HG03097 (cell line): ENCODE measurements around the gene LSMEM2.
"Not testable (repeated sequence)": the region's sequence is repeated elsewhere in the genome, so short reads cannot be mapped to it uniquely, and the experiment has no call there.

ENCODE experiments used
- ATAC-seq: cut with Tn5 transposase; IDR thresholded peaks from one replicate; pipeline ENCODE4 v1.9.1; 2021; ENCODE audit not compliant: unreplicated experiment, low FRiP score

LSMEM2 gene

DNA sequence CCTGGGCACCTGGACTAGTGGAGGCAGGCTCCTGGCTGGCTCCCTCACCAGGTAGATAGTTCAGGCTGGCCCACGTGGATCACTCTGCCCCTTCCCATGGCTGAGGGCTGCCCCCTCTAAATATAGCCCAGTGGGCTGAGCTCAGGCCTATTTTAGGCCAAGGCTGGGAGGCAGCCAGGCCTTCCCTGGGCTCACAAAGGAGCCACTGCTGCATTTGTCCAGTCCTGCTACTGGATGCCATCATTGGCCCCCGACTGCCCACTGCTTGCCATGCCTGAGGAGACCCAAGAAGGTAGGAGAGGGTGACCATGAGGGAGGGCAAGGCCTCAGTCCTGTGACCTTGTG lies at the start of gene LSMEM2:
LSMEM2 (plus strand) TSS at position 208 of the 345 bp plus-strand sequence; CDS start at position 235, 27 bp downstream.
- ATAC-seq = no peak

DNA sequence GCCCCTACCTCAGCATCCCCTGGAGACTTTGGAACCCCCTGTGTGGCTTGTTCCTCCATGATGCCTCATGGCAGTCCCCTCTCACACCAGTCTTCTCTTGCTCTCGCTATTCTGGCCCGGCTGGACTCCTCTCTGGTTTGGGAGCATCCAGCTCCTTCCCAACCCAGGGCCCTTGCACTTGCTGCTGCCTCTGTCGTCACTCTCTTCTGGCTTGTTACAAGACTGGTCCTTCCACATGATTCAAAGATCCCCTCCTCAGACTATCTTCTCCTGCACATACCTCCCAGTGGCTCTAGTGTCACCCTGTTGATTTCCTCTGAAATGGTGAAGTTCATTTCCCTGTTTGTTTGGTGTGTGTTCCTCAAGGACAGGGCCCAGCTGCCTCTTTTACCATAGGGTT lies 49.4 kb upstream of the LSMEM2 start:
- no peak for ATAC-seq

DNA sequence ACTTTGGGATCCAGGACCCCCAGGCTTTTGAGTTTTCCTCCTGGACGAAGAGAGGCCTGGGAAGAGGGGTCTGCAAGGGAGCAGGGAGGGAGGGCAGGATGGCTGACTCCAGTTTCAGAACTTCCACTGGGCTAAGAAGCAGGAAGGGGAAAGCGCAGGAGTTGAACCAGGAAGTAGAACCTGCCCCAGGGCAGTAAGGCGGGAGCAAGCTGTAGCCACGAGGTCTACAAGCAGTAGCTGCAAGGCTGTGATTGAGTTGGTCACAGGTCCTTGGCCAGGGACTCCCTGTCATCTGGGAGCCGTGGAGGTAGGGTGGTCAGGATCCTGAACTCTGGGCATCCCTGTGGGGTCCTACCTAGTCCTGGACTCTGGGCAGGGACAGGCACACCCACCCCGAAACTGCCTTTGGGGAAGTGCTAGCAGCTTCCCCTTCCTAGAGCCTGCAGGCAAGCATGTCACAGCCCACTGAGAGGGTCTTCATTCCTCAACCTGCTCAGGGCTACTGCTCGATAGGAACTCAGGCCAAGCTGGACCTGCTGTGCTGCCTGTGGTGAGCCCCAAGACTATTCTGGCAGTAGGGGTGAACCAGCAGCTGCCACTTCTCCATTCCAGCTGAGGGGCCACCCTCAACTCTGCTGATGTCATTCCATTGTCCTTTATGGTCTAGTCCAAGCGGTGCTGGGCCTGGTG lies 48.6 kb upstream of the LSMEM2 start:
- no peak for ATAC-seq

DNA sequence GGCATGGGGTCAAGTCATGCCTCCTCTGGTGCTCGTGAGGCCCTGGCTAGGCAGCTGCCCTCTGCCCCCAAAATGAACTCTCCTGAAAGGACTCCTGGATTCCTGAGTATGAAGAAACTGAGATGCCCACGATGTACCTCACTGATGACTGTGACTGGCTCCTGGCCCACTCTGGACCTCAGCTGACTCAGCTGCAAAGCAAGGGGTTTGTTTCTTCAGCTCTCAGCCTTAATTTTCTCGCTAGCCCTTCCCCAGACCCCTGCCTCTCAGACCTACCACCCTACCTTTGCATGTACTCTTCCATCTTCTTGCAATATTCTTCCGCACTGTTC lies 48.1 kb upstream of the LSMEM2 start:
- no peak for ATAC-seq

DNA sequence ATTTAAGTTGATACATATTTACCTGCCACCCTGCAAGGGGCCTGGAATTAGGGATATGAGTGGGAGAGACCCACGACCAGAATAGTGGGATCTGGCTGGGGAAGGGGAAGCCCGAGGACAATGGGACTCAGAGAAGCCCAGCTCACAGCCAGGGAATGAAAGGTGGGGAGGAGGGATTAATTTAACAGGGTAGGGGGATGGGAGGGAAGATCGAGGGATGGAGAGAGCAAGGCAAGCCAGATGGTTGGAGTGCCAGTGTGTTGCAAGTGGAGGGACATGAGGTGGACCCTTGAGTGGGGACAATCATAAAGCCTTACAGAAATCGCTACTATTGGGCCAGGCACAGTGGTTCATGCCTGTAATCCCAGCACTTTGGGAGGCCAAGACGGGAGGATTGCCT lies 47.3 kb upstream of the LSMEM2 start:
- no peak for ATAC-seq

DNA sequence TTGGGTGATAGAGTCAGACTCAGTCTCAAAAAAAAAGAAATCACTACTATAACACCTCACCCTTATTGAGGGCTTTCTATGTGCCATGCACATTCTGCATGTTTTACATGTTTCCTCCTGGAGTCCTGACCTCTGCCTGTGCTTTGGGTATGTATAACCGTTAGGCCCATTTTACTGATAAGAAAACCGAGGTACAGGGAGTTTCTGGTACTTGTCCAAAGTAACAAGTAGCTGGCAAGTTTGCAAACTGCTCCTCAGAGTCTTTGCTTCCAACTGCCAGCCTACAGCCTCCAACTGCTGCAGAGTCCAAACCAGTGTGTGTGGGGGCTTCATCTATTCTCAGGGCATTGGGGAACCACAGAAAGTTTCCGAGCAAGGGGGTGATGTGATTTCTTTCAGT lies 46.6 kb upstream of the LSMEM2 start:
- ATAC-seq = no peak

DNA sequence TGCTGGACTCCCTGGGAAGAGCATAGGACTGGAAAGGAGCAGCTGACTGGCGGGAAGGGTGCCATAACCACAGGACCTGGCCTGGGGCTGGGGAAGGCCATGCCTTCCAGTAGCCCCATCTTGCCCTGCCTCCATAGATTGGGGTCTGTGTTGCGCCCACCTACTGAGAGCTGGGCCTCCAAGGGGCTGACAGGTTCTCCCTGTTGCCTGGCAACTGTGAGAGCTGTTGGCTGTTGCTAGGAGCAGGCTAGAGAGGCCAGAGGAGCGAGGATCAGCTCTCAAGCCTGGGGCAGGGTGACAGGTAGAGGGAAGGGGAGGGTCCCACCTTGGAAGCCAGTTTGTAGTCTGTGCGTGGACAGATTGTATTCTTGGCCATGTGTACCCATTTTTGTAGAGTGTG lies 45.7 kb upstream of the LSMEM2 start:
- no peak for ATAC-seq

DNA sequence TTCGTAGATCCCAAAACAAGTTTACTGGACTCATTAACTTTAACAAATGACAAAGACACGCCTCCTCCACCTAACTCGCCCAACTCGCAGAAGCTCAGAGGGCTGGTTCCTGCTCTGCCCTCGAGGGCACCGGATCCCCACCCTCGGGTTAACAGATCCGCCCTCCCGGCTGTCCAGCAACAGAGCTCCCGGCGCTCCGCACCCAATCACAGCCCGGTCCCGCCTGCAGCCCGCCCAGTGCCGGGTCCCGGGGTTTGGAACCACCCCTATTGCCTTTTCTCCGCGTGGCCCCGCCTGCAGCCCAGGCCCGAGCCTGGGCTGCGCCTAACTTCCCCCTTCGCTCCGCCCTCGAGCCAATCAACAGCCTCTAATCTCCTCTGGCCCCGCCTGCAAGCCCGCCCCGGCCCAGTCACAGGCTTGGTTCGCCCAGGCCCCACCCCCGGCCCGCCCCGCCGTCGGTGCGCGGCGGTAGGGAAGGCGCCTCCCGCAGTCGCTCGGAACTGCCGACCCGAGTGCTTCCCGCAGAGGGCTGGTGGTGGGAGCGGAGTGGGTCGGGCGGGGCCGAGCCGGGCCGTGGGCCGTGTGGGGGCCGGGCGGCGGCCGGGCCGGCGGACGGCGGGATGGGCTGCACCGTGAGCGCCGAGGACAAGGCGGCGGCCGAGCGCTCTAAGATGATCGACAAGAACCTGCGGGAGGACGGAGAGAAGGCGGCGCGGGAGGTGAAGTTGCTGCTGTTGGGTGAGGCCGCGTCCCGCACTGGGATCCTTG lies 43.0 kb upstream of the LSMEM2 start, which contains the start of gene GNAI2:
GNAI2 (plus strand) TSS at position 489 of the 768 bp plus-strand sequence; CDS start at position 621, 132 bp downstream.
- ATAC-seq = peak; percentile 92

DNA sequence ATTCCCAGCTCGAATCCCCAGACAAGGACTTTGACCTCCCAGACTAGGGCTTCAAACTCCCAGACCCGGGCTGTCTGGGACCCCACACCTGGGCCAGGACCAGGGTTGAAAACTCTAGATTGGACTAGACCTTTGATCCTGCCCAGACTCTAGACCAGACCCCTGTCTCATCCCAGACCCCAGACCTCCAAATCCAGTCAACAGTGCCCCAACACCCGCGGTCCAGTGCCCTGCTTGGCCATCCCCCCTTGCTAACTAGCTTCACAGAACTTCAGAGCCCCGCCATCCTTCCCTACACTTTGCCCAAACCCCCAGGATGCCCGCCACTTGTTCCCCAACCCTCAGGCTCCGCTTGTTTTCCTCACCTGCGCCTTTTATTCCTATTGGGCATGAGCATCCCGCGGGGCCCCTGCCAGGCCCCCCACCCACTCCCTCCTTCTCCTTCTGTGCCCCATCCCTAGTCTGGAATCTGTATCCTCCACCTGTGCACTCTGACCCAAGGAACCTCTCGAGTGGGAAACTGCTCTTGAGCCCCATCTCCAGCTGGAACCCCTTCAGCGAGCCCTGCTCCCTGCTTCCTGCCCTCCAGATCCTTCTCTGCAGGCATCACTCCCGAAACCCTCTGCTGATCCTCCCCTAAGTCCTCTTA lies 42.3 kb upstream of the LSMEM2 start:
- ATAC-seq = no peak

DNA sequence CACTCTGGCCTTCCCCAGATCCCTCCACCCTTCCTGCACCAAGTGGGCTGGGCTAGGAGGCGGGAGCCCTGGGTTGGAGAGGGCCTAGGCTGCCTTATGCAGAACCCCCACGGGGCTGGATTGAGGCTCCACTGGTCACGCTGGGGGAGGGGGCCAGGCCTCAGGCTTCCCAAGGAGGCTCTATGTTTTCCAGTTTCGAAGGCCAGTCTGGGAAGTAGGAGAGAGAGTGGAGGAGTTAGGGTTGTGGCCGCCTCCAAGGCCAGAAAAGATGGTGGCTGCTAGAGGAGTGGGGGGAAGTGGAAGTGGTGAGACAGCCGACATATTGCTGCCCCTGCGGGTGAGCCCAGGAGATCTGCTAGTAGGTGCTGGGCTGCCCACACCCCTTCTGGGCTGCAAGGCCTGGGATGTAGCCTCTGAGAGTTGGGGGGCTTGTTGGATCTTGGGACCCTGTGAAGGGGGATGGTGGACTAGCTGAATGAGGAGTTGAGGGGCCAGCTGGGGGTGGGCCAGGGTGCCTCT lies 41.7 kb upstream of the LSMEM2 start:
- no peak for ATAC-seq

DNA sequence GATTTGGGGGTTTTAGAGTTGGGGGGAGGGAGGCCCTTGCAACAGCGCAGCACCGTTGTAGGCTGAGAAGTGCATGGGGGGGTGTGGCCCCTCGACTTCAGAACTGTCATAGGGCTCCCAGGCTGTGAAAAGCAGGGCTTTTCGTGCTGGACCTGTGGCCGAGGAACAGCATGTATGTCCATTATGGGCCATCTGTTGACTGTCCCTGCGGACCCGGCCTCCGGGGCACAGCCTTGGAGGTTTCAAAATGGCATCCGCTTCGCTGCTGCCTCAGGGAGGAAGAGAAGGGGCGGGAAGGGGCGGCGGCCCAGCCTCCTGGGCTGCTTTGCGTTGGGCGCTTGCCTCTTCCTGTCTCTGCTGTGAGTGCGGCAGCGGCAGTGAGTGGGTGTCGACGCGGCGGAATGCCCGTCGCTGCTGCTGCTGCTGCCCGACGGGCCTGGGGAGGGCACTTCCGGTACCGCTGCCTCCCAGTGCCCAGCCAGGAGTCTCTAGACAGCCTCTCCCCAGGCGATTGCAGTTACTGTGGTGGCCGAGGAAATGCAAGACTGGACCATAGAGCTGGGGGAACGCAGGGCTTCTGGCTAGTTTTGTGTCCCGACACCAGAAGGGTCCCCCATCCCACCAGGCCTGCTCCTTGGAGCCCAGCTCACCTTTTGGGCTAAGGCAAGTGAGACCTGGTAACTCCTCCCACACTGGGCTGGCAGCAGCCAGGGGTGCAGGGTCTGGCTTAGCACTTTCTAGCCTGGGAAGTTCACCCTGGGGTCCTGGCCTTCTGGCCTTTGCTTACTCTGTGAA lies 40.9 kb upstream of the LSMEM2 start:
- peak; percentile 26 for ATAC-seq

DNA sequence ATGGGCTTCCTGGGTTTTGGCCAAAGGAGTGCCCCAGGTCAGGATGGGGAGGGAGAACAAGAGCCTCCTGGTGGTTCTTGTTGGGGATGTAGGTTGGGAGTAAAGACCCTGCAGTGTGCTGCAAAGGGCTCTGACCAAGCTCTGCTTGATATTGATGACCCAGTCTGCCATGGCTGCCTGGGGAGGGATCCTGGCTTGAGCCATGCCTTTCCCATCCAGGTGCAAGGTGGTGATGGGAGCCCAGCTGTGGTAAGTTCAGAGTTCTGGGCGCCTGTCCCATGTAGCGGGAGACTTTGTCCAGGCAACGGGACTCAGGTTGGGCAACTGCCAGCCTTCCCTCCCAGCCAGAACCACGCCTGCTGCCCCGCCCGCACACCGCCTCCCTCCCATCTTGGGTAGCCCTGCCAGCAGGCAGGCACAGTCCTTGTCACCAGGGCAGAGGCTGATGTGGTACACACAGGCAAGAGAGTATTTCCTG lies 40.3 kb upstream of the LSMEM2 start:
- ATAC-seq = no peak

DNA sequence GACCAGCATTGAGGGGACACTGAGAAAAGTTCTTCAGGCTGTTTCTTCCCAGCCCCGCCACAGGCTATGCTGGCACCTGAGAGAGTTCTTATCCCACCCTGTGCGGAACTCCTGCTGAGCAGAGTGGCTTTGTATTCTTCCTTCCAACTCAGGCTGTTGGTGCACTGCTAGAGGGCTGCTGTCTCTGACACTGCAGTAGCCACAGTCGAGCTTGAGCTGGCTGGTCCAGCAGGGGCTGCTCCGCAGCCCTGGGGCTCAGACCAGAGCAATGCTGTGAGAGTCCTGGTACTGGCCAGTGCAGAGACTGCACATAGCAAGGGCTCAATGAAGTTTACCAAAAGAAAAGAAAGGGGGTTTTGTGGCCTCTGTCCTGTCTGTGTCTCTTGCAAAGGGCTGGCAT lies 39.2 kb upstream of the LSMEM2 start:
- no peak for ATAC-seq

DNA sequence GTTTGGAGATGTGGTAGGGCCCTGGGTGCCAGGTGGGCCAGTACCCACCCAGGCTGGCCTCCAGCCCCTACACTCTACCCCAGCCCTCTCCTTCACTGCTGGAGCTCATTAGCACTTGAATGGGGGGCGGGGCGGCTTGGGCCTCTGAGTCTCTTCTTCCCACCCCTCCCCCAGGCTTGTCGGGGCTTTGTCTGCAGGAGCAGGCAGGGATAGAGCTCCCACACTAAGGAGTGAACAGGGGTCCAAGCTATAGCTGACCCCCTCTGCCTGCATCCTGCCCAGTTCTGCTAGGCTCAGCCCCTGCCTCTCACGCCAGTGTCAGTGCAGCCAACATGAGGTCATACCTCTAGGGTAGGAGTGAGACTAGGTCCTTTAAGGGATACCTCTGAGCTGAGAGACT lies 37.7 kb upstream of the LSMEM2 start:
- no peak for ATAC-seq

DNA sequence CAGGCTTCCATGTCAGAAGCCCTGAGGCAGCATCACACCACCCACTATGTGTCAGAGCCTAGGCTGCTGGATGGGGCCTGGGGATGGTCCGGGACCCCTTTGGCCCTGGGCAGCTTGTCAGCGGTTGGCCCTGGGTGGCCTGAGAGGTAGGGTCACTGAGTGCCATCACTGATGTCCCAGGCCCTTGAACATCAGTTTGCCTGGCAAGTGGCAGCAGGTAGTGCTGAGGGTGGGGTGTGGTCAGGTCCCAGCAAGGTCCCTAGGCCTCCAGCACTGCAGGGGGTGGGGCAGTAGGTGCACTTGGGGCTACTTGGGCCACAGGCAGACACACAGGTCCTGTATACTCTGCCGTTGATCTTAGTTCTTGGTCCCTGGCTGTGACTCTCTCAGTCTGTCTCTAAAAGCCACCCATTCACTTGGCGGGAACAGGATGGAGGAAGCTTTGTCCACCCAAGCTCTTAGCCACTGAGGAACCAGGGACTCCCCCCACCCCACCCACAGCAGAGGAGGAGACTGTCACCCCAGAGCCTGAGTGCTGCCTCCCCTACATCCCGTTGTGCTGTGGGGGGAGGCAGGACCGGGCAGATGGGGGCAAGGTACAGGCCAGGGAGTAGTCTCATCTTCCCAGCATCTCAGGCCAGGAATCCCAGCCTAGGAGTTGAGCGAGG lies 37.0 kb upstream of the LSMEM2 start:
- ATAC-seq = no peak

DNA sequence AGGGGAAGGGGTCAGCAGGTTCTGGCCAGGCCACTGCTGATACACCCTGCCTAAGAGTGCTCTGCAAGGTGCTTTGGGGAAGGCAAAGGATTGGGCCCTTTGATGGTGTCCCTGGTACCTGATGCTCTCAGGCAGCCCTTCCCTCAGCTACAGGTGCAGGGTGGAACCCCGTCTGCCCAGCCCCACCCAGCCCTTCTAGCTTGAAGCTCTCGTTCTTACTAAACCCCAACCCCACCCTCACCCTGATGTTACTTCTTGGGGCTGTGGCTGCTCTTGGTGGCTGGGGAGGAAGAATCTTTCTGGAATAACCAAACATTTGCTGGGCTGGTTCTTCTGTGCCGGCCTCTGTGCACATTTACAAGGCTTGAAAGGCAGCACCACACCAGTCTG lies 36.5 kb upstream of the LSMEM2 start:
- ATAC-seq = no peak

DNA sequence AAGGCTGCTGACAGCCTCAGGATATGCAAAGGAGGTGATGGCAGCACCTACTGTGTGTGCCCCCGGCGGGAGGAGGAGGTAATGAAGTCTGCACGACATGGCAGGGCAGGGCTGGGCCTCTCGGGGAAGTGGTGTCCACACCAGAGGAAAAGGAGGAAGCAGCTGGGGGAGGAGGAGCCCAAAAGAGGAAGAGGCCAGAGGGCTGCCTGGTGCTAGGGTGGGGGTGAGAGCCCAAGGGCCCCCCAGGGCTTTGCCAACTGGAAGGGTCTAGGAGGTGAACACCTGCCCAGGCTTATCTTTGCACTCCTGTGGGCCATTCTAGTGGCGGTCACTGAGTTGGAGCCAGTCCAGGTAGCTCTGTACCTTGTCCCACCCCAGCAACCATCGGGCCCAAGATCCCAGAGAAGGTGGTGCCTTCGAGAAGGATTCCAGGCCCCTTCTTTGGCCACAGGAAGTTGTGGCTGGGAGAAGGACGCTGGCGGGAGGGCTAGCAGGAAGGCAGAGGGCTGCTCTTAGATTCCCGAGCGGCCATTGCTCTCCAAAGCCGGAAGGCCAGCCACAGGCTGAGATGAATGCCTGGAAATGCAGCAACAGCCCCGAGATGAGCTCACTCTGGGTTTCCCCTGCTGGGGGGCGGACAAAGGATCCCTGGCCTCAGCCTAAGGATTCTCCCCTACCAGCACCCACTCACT lies 35.9 kb upstream of the LSMEM2 start:
- ATAC-seq = no peak

DNA sequence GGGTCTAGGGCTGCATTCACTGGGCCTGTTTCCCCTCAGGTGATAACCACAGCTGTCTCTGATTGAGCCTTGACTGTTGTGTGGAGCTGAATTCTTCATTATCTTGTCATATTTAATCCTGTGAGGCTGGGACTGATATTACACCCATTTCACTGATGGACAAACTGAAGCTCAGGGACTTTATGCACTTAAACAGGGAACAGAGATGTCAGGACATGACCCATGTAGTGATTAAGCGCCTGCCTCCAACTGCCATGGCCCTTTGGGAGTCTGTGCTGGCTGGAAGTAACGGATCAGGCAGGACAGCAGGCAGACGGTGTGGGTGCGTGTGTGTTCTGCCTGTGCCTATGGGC lies 35.4 kb upstream of the LSMEM2 start:
- ATAC-seq = no peak

DNA sequence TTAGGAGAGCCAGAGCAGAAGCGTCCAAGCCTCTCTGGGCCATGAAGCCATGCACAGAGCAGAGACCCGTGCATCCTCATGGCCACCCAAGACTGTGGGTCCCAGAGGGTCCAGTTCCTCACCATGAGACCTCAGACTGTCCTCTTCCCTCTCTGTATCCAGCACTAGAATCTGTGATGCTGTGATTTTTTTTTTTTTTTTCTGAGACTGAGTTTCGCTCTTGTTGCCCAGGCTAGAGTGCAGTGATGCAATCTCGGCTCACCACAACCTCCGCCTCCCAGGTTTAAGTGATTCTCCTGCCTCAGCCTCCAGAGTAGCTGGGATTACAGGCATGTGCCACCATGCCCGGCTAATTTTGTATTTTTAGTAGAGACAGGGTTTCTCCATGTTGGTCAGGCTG lies 34.1 kb upstream of the LSMEM2 start:
- ATAC-seq = not testable (repeated sequence)
